Activated CD4-positive, CD25-positive, alpha-beta regulatory T cell (primary cell): ENCODE data around the gene P4HA2.

Experiments
- DNase-seq, 4 experiments: peaks; one replicate each; lab custom pipeline; 2025; lab: John Stamatoyannopoulos, UW

The P4HA2 gene

DNA sequence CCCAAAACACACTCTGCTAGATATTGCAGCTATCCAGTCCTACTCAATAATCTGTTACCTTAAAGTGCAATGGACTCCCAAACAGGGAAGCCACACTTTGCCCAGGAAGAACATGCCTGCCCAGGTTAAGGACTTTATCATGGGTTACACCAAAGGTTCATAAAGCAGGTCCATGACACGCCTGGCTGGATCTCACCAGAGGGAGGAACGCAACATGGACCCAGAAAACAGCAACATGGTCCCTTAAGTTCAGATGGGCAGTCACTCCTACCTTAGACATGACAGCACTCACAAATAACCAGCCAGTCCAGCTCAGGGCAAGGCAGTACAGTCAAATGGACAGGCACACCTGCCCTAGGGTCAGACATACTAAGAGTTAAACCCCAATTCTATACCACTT, 3.8 kb downstream of the P4HA2 start:
- DNase-seq = no peak

DNA sequence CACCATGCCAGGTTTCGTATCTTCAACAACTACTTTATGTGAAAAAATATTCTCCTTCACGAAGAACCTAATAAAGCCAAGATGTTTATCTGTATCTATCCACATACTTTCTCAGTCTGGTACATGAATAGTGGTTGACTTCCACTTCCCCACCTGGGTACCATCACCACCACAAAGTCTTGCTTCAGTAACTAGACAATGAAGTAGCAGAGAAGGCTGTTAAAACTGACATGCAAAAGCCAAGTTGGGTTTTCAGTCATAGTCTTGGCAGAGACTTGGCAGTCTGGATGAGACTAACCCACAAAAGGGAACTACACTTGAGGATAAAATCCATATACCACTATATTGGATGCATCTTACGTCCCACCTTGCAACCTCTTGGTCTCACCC, 5.0 kb downstream of the P4HA2 start:
- DNase-seq = no peak

DNA sequence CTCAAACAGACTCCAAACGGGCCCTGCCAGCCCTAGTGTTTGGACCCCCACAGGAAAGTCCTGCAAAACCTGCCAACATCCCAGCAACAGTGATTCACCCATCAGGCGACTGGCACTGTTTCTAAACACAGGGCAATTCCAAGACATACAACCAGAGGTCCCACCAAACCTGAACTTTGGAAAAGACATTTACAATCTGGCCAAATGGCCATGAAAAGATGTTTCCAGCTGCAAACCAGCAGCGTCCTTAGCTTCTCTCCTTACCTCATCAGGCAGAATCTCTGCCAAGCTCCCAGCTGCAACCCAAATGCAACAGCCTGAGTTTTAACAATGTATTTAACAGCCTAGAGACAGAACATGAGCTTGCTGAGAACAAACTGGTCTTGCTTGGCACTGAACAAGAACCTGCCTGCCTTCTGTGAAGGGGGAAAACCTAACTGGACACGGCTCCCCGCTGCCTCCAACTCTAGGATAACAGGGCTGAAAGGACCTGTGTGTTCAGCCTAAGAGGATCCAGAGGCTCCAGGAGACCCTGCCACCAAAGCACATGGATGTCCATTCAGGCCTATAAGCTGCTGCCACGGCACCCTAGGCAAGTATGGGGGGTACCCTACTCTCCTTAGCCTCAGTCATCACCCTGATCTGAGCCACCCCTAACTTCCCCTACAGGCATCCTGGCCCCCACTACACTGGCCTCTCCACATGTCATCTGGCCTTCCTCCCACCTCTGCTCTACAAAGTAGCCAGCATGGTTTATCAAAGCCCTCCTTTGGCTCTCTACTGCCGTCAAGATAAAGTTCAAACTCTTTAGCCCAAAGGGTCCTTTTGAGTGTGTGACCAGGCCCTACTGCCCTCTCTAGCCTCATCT, 5.6 kb downstream of the P4HA2 start:
- DNase-seq = no peak

DNA sequence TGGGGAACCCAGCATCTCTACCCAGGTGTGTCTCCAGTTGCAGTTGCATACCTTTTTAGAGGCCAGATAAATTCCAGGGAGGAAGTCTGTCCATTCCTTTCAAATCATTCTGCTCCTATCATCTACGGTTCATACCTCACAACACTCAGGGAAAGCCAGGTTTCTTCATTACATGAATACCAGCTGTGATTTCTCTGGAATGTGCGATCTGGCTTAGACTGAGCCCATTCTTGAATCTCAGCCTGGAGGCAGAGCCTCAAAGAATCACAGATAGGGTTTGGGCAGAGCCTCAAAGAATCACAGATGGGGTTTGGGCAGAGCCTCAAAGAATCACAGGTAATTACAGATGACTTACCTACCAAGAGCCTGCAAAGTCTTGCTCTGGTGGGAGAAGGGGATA, 7.2 kb downstream of the P4HA2 start:
- no peak for DNase-seq

DNA sequence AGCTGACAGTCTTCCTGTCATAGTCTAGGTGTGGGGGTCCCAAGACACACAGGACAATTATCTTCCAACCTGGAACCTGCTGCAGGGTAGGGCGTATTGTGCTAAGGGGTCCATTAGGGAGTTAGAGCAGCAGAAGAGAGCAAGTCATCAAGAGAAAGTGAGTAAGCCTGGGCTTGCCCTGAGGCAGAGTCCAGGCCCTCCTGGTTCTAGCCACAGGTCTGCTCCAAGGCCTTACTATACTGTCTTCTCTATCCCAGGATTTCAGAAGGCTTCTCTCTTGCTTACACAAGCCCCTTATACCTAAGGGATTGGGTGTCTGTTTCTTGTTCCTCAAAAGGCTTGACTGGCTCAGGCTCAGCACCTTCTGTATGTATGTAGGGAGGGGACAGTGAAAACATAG, 7.7 kb downstream of the P4HA2 start:
- no peak for DNase-seq

DNA sequence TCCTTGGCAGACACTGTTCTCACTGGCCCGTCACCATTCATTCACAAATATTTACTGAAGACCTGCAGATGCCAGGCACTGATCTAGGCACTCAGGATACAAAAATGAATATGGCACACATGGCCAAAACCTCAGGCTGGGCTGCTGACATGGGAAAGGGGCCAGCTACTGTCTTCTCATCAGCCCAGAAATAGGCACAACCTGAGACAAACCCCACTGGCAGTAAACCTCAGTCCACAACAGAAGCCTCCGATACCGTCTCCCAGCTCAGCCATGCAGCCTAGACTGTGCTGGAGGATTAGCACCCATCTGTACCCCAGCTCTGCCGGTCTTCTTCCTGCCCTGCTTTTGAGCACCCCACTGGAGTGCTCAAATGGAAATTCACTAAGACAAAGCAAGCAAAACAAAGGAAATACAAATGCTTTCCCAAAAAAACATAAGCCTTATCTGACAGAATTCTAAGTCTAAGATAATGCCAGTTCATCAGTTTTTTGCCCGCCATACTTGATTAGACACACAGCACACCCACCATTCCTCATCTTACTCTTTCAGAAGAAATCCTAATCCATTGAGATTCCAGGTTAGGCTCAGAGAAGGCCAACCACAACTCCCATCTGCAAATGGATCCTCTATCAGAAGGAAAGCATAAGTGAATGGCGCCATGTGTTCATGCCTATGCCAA, 8.2 kb downstream of the P4HA2 start:
- DNase-seq = no peak

DNA sequence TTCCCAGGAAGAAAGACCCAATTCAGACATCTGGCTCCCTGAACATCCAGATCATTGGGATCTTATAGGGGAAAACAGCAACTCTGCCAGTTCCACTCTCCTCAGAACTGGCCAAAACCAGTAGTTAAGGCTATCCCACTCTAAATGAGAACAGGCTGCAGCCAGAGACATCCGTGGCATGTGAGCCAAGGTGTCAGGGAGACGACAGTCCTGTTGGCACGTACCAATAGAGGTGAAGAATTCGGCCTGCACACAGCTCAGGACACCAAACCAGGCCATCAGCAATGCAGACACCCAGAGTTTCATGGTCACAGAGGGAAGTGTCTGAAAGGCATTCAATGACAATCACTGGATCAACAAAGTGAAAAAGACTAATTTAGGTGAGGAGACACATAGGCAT, 9.3 kb downstream of the P4HA2 start:
- DNase-seq = no peak

DNA sequence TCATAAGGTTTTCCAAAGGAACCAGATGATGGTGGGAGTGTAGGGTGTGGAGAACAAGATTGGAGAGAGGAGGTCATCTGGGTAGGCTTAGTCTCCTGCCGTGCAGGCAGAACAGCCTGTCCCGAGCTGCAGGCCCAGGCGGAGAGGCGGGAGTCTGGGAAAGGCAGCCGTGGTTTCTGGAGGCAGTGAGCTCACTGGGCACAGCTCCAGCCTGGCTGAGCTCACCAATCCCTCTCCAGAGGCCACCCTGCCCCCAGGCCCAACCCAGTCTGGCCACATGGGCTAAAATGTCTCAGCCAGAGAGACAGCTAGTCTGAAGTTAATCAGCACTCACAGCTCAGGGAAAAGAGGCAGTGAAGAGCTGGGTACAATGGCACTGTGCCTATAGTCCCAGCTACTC, 12.3 kb downstream of the P4HA2 start:
- no peak for DNase-seq

DNA sequence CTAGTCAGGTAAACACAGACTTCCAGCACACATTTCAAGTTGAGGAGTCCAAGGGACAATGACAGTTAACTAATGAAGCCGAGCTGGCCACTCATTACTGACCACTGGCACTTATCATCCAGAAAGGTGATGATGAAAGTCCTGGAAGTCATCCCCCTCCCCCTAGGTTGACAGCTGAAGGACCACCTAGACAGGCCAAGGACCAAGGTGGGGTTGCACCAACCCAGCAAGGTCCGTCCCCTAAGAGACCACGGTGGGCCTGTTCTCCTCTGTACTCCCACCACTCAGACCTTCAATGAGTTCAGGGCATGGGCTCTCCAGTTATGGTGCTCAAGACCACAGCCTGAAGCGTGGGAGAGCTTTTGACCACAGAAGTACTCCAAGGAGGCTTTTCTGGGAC, 13.2 kb downstream of the P4HA2 start:
- no peak for DNase-seq

DNA sequence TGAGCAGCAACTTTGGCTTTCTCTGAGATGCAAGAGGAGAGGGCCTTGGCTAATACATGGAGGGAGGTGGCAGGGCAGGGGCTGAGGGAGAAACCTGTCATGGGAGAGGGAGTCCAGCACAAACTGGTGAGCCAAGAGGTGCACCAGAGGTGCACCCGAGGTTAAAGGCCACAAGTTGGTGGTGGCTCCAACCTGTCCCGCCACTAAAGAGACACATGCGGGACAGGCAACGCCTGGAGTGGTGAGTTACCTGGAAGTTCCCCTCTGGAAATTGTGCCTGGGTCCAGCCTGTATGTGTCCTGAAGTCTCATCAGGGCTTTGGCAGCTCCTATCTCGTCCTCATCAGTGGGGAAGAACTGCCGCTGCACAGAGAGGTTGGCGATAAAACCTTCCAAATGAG, 14.0 kb downstream of the P4HA2 start:
- DNase-seq = no peak

DNA sequence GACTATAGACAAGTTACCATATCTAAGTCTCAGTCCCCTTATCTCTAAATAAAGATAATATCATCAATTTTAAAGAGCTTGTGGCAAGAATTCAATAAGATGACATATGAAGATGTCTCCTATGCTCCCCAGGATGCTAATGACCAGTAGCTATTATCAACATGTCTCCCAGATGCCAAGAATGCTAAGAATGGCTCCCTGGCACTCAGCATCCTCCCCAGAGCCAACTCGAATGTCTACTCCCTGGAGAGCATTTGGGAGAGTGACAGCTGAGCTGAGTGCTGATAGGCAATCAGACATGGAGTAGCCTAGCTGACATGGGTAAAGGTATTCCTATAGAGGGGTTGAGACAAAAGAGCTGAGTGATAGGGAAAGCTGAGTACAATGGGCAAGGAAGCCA, 15.9 kb downstream of the P4HA2 start:
- no peak for DNase-seq

DNA sequence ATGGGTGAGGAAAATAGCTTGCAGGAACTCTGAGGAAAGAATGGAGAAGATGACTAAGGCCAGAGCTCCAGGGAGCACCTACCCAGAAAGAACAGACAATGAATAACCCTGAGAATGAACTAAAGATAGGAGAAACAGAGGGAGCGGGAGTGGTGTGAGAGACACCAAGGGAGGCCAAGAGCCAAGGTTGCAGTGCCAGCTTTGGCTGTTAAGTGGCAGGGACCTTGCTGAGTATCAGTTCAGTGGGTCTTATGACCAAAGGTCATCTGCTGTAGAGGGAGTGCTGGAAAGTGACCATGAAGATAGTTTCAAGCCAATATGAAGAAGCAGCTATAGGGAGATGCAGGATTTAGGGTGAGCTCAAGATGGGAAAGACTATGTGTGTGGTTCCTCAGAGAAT, 16.7 kb downstream of the P4HA2 start:
- DNase-seq = no peak

DNA sequence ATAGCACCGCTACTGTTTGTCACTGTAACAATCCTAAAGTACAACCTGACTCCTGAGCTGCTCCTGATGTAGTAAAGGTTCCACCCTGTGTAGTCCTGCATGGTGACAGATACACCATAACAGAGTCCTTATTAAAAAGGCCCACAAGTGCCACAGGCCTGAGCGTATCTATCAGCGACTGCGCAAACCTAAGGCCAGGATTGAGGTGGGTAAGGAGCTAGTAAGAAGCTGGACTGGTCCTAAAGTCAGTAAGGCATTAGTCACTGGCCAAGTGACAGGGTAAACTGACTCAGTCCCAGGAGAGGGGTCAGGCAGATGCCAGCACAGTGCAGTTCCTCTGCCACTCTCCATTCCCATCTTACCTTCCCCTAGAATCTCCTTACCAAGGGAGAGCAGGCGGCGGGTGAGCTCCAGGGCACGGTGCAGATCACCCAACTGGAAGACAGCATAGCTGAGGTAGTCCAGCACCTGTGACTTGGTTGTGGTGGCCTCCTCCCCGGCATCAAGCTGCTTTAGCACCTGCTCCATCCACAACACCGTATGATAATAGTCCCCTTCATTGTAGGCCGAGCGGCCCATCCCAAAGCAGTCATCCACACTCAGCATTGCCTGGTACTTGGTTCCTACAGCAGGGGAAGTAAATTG, 17.6 kb downstream of the P4HA2 start:
- DNase-seq = no peak

DNA sequence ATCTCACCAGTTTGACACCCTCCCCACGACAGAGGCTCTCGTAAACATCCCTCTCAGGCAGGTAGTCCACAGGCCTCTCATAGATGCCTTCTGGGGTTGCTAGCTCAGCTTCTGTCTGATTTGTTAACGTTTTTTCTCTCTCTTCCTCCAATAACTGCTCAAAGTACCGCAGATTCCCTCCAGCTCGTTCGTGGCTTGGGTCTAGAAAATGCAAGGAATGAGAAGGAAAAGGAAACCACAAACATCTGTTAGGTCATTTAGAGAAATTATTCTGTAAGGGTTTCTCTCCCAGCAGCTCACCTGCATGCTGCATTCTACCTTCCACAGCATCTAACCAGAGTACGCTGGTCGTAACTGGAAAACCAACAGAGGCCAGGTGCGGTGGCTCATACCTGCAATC, 18.5 kb downstream of the P4HA2 start:
- no peak for DNase-seq

DNA sequence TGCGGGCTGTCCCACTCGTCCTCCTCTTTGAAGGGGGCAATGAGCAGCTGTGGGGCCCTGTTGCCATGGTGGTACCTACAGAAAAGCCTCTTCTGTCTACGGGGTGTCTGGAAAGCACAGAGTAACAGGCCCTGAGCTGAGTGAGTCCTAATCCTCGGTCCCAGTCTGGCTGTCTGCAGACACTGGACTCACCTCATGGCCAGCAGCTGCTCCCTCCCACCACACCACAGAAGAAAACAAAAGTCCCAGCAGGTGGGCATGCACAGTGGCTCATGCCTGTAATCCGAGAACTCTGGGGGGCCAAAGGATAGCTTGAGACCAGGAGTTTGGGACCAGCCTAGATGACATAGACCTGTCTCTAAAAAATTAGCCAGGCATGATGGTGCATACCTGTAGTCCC, 19.9 kb downstream of the P4HA2 start:
- DNase-seq = no peak

DNA sequence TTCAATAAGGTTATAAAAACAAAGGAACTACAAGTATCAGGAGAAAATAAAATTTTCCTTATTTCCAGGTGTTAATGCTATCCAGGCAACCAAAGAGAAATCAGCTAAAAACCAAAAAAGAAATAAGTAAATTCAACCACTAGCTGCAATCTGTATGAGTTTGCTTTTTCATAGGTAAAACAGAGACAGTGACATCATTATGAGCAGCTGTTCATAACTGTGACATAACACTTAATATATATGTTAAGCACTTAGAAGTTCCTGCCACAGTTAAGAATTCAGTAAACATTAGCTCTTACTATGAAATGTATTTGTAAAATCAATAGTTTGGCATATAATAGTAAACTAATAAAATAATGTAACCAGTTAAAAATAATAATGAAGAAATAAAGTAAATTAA, 20.9 kb downstream of the P4HA2 start:
- DNase-seq = no peak

DNA sequence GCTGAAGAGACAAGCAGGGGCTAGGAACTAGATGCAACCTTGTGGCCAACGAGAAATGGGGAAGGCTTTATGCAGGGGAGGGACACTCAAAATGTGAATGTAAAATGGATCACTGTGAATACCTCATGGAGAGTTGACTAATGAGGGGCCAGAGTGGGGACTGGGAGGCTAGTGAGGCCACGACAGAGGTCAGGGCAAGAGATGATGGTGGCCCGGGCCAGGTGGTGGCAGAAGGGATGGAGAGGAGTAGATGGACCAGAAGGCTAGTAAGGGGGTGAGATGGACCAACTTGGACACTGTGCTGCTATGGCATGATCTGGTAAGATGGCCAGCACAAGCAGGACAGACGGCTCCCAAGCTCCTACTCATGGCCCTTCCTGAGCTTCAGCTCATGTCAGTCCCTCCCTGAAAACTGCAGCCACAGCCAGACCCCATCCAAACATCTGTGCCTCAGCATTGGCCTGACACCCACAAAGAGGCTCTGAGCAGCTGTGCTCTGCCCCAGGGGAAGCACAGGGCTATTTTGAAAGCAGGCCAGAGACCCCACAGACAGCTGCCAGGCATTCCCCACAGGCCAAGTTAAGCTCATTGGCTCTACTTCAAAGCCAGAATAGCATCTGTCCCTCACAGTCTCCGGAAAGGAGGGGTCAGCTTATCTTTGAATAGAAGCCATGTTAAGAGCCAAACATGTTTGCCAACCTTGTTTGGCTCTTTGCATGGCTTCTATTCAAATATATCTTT, 22.1 kb downstream of the P4HA2 start:
- DNase-seq = no peak

DNA sequence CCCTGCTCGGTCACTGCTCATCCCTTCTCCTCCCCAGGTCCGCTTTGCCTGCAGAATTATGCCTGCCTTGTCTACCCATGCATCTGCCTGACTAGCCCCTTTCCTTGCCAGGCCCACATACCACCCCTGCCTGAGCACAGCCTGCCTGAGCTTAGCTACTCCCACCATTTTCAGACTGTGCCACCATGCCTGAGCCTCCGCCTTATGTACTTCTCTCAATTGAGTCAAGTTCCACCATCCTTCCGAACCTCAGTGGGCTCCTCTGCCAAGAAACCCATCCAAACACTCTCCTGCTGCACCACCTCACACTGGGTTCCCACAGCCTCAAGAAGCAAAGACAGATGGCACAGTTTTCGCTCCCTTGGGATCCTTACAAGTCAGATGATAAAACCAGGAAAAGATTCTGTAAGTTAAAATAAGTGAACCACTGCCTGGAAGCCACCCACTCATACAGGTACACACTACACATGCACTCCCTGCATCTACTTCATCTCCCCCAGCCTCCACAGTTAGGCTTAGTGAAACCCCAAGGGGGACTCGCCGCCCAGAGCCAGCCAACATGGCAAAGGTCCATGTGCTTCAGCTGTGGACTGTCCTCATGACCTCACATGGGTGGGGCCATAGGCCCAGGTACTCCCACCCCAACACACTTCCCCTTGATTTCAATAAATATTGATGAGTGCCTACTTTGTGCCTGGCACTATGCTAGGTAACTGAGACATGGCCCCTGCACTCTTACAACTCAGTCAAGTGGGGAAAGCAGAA, 23.1 kb downstream of the P4HA2 start:
- DNase-seq = no peak

DNA sequence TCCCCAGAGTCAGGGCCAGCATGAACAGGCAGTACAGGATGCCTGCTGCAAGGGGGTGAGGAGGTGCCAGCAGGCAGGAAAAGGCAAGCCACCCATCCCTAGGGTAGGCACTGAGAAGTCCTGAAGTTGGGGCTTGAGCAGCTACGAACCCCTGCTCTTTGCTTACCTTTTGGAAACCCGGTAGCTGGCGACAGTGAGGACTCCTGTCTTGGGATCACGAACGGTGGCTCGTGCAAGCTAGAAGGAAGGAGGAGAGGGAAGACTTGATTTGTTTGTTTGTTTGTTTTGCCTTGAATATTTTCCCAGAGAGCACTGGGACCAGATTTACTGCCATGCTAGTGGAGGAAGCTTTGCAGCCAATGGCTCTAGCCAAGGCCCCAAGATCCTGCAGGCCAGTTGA, 23.7 kb downstream of the P4HA2 start:
- DNase-seq = no peak

DNA sequence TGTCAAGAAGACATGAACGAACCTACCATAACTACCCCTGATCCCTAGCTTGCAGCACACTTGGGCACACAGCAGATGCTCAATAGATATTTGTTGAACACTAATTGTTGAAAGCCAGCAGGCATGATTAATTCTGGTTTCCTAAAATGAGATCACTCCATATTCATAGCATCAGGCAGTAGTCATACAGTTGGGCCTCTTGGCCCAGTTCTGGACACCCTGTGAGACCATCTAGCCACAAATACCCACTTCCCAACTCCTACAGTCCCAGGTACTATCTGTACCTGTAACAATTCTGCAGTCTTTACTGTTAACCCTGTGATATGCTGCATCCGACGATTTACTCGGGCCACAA, 24.2 kb downstream of the P4HA2 start:
- no peak for DNase-seq

DNA sequence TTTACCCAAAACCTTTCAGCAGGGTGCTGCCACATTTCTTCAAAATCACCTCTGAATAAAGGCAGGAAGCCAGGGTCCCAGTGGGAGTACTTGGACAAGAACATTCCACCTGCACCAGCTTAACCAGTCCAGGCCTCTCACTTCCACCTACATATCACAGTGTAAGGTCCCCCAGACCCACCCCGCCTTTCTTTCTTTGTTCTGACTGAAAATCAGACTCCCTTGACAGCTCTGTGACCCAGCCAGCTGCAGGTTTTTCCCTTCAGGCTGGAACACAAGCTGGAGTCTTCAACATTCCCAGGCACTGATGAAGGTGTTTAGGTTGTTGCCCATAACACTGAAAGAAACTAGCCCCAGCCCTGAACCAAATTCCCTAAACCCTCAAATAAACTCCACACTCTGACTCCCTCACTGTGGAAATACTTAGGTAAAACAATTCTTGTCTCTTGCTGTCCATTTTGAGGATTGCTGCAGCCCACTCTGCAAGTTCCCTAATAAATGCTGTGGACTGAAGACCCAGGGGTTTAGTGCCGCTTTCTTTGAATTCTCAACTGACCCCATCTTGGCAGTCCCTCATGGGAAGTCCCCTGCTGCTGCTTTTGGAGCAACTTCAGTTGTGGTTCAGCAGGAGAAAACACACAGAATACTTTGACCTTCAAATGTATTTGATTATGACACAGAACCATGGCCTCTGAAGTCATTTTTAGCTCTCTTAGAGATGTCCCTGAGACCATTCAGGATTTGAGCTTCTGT, 24.8 kb downstream of the P4HA2 start:
- DNase-seq = no peak
